T follicular helper cell (primary cell): ENCODE data around the gene SLC35C1.

Experiments
- DNase-seq: peaks from one replicate; pipeline ENCODE4 v3.0.0-alpha.2; 2020; ENCODE audit warnings: low read depth
- total RNA-seq, 2 experiments: gene quantifications; one replicate each; lab custom pipeline; 2026; lab: John Stamatoyannopoulos, UW

Gene SLC35C1
- total RNA-seq, result 14.1 to 50.9 reads per million in 2 experiments

GRCh38 chr11:45804761-45805304, at the start of gene SLC35C1:
SLC35C1 (plus strand) TSS chr11:45805149; CDS start chr11:45805802, 653 bp downstream.
- peak; percentile 94 for DNase-seq

GRCh38 chr11:45755281-45755859, 49.6 kb upstream of the SLC35C1 start:
- no peak for DNase-seq

- no peak for DNase-seq
Measured at GRCh38 chr11:45756384-45757010, 48.5 kb upstream of the SLC35C1 start.

GRCh38 chr11:45757672-45758071, 47.3 kb upstream of the SLC35C1 start:
- no peak for DNase-seq

GRCh38 chr11:45761659-45762058, 43.3 kb upstream of the SLC35C1 start:
- no peak for DNase-seq

- DNase-seq, result no peak
Measured at GRCh38 chr11:45765107-45765668, 39.8 kb upstream of the SLC35C1 start.

GRCh38 chr11:45765836-45766235, 39.1 kb upstream of the SLC35C1 start:
- no peak for DNase-seq

GRCh38 chr11:45766469-45766868, 38.5 kb upstream of the SLC35C1 start:
- DNase-seq, result no peak

- DNase-seq, result no peak
Measured at GRCh38 chr11:45768486-45768885, 36.5 kb upstream of the SLC35C1 start.

- no peak for DNase-seq
Measured at GRCh38 chr11:45769960-45770359, 35.0 kb upstream of the SLC35C1 start.

- DNase-seq, result peak; percentile 58
Measured at GRCh38 chr11:45771193-45771565, 33.8 kb upstream of the SLC35C1 start.

- peak; percentile 70 for DNase-seq
Measured at GRCh38 chr11:45771566-45772448, 33.1 kb upstream of the SLC35C1 start.

GRCh38 chr11:45772449-45772774, 32.5 kb upstream of the SLC35C1 start:
- DNase-seq, result no peak

GRCh38 chr11:45772986-45773785, 31.8 kb upstream of the SLC35C1 start:
- DNase-seq, result no peak

GRCh38 chr11:45773786-45774655, 30.9 kb upstream of the SLC35C1 start:
- DNase-seq, result no peak

- DNase-seq, result no peak
Measured at GRCh38 chr11:45774786-45775185, 30.2 kb upstream of the SLC35C1 start.

- DNase-seq, result no peak
Measured at GRCh38 chr11:45777127-45777969, 27.6 kb upstream of the SLC35C1 start.

GRCh38 chr11:45778341-45778740, 26.6 kb upstream of the SLC35C1 start:
- no peak for DNase-seq

GRCh38 chr11:45779602-45780001, 25.3 kb upstream of the SLC35C1 start:
- DNase-seq, result no peak

GRCh38 chr11:45786272-45786671, 18.7 kb upstream of the SLC35C1 start:
- no peak for DNase-seq
